Right cardiac atrium (tissue), 5 donors: ENCODE measurements around the gene INO80C. TPM values are rescaled to one million over a fixed set of nuclear protein-coding genes. Genes with fewer than 3 reads are reported as not detected.
"Not testable (repeated sequence)": the region's sequence is repeated elsewhere in the genome, so short reads cannot be mapped to it uniquely, and the experiment has no call there.

Experiments used
- ATAC-seq, 2 donors: fragments of 200-7000 bp; cut with Tn5 transposase; one replicate each; pipeline versions ENCODE4 v1.8.0 to v1.9.1; 2020; ENCODE audit warnings: moderate library complexity in 2 of 2, mild to moderate bottlenecking in 1 of 2
- DNase-seq, 3 donors: peaks; one replicate each; pipeline ENCODE4 v3.0.0-alpha.2; 2020
- H3K27ac ChIP-seq: one replicate; pipeline ENCODE4 v1.5.1; 2013; ENCODE audit warnings: mild to moderate bottlenecking, low read length, control low read depth, moderate library complexity
- H3K27me3 ChIP-seq: one replicate; pipeline ENCODE4 v1.6.1; 2013; ENCODE audit not compliant: control insufficient read depth, insufficient read depth
- H3K4me1 ChIP-seq: one replicate; pipeline ENCODE4 v1.6.1; 2013; ENCODE audit warnings: low read length; ENCODE audit not compliant: control insufficient read depth, insufficient read depth
- H3K4me3 ChIP-seq: one replicate; pipeline ENCODE4 v1.5.1; 2013; ENCODE audit warnings: low read length, control low read depth
- H3K9me3 ChIP-seq: one replicate; pipeline ENCODE4 v1.6.1; 2013; ENCODE audit warnings: low read length; ENCODE audit not compliant: control insufficient read depth
- WGBS: extraction: QIAGEN DNeasy Blood & Tissue Kit; methylation state at CpG from one replicate; pipeline ENCODE4 v1.1.7; 2013; 5-methylcytosine and 5-hydroxymethylcytosine counted together
- intact Hi-C, 4 donors: fragments of 100-400 bp; cut with DNase I; formaldehyde crosslinking; loops; one replicate each; pipeline versions ENCODE4 v1.11.0 to v1.14.0; 2022 to 2023
- polyA plus RNA-seq: library from polyadenylated mRNA; stranded (reverse); fragments of 200-250 nt; gene quantifications from one replicate; pipeline ENCODE4 v1.2.3, GENCODE V29; 2013
- total RNA-seq, 4 donors: library from RNA; stranded (reverse); fragmentation: NEBNext Ultra II Directional; extraction: Animal tissue kit (Norgen Biotek cat#: 25700); gene quantifications; one replicate each; pipeline ENCODE4 v1.2.1, GENCODE V29; 2021
- donor health status: healthy with polysubstance abuse.
- donor health status: DM: no; HTN: yes; CAD: no.
- donor health status: DM: no; HTN: no; CAD: no.
- donor health status: DM: no; HTN: yes; CAD: no; lungs with severe emphysema.
- donor health status: DM: yes; HTN: yes; CAD: no.

Gene INO80C
- total and polyA plus RNA-seq, 5 donors = 25.4 to 36.1 (median 26.5) TPM

- DNase-seq (no peak), ATAC-seq (no peak)
- intact Hi-C loops = loop anchor here in 1 of 4 donors (10.0 kb wide), 1 partner anchor 54 kb away; no protein-coding TSS in a partner anchor
- Histone ChIP-seq H3K4me3 (no peak overlapping the region), H3K9me3 (no peaks in the 10 kb centered on the region), H3K27ac (no peak overlapping the region), H3K27me3 (no peaks in the 10 kb centered on the region), H3K4me1 (peaks cover 9% of the 10 kb centered on the region)
- 72% methylated on average over 1 of the region's 1 CpG for WGBS
These were observed 37.0 kb downstream of the INO80C start for GRCh38 chr18:35460736-35461161.

- no peak for ATAC-seq
- no peak overlapping the region for H3K4me3 ChIP-seq
- H3K9me3 ChIP-seq = no peaks in the 10 kb centered on the region
- no peak for DNase-seq
- WGBS = 93% methylated on average over 2 of the region's 2 CpGs
- H3K4me1 ChIP-seq = peaks cover 9% of the 10 kb centered on the region
- intact Hi-C loops = loop anchor here in 1 of 4 donors (10.0 kb wide), 1 partner anchor 55 kb away; no protein-coding TSS in a partner anchor
- no peaks in the 10 kb centered on the region for H3K27me3 ChIP-seq
- peak overlapping the region; percentile 1 for H3K27ac ChIP-seq
These were observed 37.8 kb downstream of the INO80C start for GRCh38 chr18:35459997-35460396.

GRCh38 chr18:35458677-35459441, 38.9 kb downstream of the INO80C start:
- Histone ChIP-seq H3K27me3 (no peaks in the 10 kb centered on the region), H3K9me3 (no peaks in the 10 kb centered on the region), H3K4me3 (no peak overlapping the region), H3K4me1 (peaks cover 9% of the 10 kb centered on the region), H3K27ac (peak overlapping the region; percentile 32)
- peak; percentile 92 for ATAC-seq
- intact Hi-C loops = no loop called here
- 63% methylated on average over 4 of the region's 4 CpGs for WGBS
- peak; percentile 69 to 83 (median 83) for DNase-seq

GRCh38 chr18:35458271-35458670, 39.5 kb downstream of the INO80C start:
- H3K9me3 ChIP-seq = no peaks in the 10 kb centered on the region
- DNase-seq (no peak), ATAC-seq (no peak)
- peak overlapping the region; percentile 32 for H3K27ac ChIP-seq
- 73% methylated on average over 1 of the region's 1 CpG for WGBS
- H3K27me3 ChIP-seq = no peaks in the 10 kb centered on the region
- intact Hi-C loops = no loop called here
- H3K4me3 ChIP-seq = no peak overlapping the region
- H3K4me1 ChIP-seq = peaks cover 9% of the 10 kb centered on the region

GRCh38 chr18:35457140-35457704, 40.5 kb downstream of the INO80C start:
- H3K4me1 ChIP-seq = peaks cover 6% of the 10 kb centered on the region

GRCh38 chr18:35455926-35456763, 41.6 kb downstream of the INO80C start:
- ATAC-seq (peak in 1 of 2 donors; percentile 70), DNase-seq (no peak)
- Histone ChIP-seq H3K4me3 (no peak overlapping the region), H3K4me1 (peaks cover 6% of the 10 kb centered on the region), H3K9me3 (no peaks in the 10 kb centered on the region), H3K27ac (no peak overlapping the region), H3K27me3 (no peaks in the 10 kb centered on the region)
- 82% methylated on average over 10 of the region's 10 CpGs for WGBS
- intact Hi-C loops = no loop called here

More at GRCh38 chr18:35457140-35457704, 40.5 kb downstream of the INO80C start:
- no peaks in the 10 kb centered on the region for H3K9me3 ChIP-seq
- H3K4me3 ChIP-seq = no peak overlapping the region
- H3K27me3 ChIP-seq = no peaks in the 10 kb centered on the region
- H3K27ac ChIP-seq = no peak overlapping the region
- DNase-seq (no peak), ATAC-seq (no peak)
- intact Hi-C loops = no loop called here
- 81% methylated on average over 3 of the region's 3 CpGs for WGBS

- H3K27me3 ChIP-seq = no peaks in the 10 kb centered on the region
- H3K4me1 ChIP-seq = peaks cover 6% of the 10 kb centered on the region
- no peak for ATAC-seq
- no peak overlapping the region for H3K4me3 ChIP-seq
- H3K27ac ChIP-seq = no peak overlapping the region
- DNase-seq = no peak
- intact Hi-C loops = no loop called here
- no peaks in the 10 kb centered on the region for H3K9me3 ChIP-seq
These were observed 43.0 kb downstream of the INO80C start for GRCh38 chr18:35454803-35455202.

GRCh38 chr18:35453065-35453464, 44.7 kb downstream of the INO80C start:
- DNase-seq, H3K4me3 ChIP-seq, H3K27ac ChIP-seq, H3K4me1 ChIP-seq, intact Hi-C loops, H3K27me3 ChIP-seq, H3K9me3 ChIP-seq, ATAC-seq: not testable (repeated sequence)
- 82% methylated on average over 4 of the region's 4 CpGs for WGBS

GRCh38 chr18:35451916-35452315, 45.8 kb downstream of the INO80C start:
- 99% methylated on average over 1 of the region's 1 CpG for WGBS
- ATAC-seq = no peak
- intact Hi-C loops = no loop called here

GRCh38 chr18:35451032-35451431, 46.7 kb downstream of the INO80C start:
- H3K4me1 ChIP-seq = no peaks in the 10 kb centered on the region
- intact Hi-C loops = no loop called here
- H3K27ac ChIP-seq = no peak overlapping the region
- ATAC-seq (no peak), DNase-seq (no peak)
- H3K4me3 ChIP-seq = no peak overlapping the region
- no peaks in the 10 kb centered on the region for H3K9me3 ChIP-seq
- H3K27me3 ChIP-seq = no peaks in the 10 kb centered on the region
- WGBS = 81% methylated on average over 3 of the region's 3 CpGs

More at GRCh38 chr18:35451916-35452315, 45.8 kb downstream of the INO80C start:
- no peak for DNase-seq
- no peaks in the 10 kb centered on the region for H3K9me3 ChIP-seq
- no peaks in the 10 kb centered on the region for H3K4me1 ChIP-seq
- H3K27ac ChIP-seq = no peak overlapping the region
- no peaks in the 10 kb centered on the region for H3K27me3 ChIP-seq
- H3K4me3 ChIP-seq = no peak overlapping the region

GRCh38 chr18:35444636-35445035, 53.1 kb downstream of the INO80C start:
- Histone ChIP-seq H3K27ac (no peak overlapping the region), H3K27me3 (no peaks in the 10 kb centered on the region), H3K9me3 (no peaks in the 10 kb centered on the region), H3K4me1 (peaks cover 2% of the 10 kb centered on the region), H3K4me3 (no peak overlapping the region)
- intact Hi-C loops = no loop called here
- no peak for DNase-seq
- ATAC-seq = no peak
- 86% methylated on average over 6 of the region's 6 CpGs for whole genome bisulfite sequencing
